GM21390 (cell line): ENCODE data around the gene STX1A.
"Not testable (repeated sequence)": the region's sequence is repeated elsewhere in the genome, so short reads cannot be mapped to it uniquely, and the experiment has no call there.

ENCODE experiments used
- ATAC-seq: cut with Tn5 transposase; IDR thresholded peaks from one replicate; pipeline ENCODE4 v1.9.1; 2021; ENCODE audit not compliant: unreplicated experiment

The STX1A gene

GRCh38 chr7:73683788-73684693 is 35.4 kb downstream of the STX1A start:
- ATAC-seq, result peak; percentile 4

- ATAC-seq, result peak; percentile 92
Measured at GRCh38 chr7:73683056-73683787, 36.2 kb downstream of the STX1A start, which contains the start of the genes BUD23 and DNAJC30. Gene BUD23, plus strand, starts transcription at chr7:73683597. Its CDS starts 29 bp downstream, at chr7:73683626. Gene DNAJC30, minus strand, starts transcription at chr7:73683453. Its CDS starts 30 bp downstream, at chr7:73683423.

- ATAC-seq, result peak; percentile 2
Measured at GRCh38 chr7:73682745-73683055, 36.8 kb downstream of the STX1A start.

- no peak for ATAC-seq
Measured at GRCh38 chr7:73681031-73681430, 38.4 kb downstream of the STX1A start.

- ATAC-seq, result no peak
Measured at GRCh38 chr7:73680501-73680900, 39.0 kb downstream of the STX1A start.

- ATAC-seq, result no peak
Measured at GRCh38 chr7:73679709-73680108, 39.8 kb downstream of the STX1A start.

GRCh38 chr7:73678862-73679261 is 40.6 kb downstream of the STX1A start:
- no peak for ATAC-seq

GRCh38 chr7:73676062-73676461 is 43.4 kb downstream of the STX1A start:
- not testable (repeated sequence) for ATAC-seq

GRCh38 chr7:73674468-73675124 is 44.9 kb downstream of the STX1A start:
- no peak for ATAC-seq

- ATAC-seq, result no peak
Measured at GRCh38 chr7:73671857-73672445, 47.5 kb downstream of the STX1A start.

- ATAC-seq, result no peak
Measured at GRCh38 chr7:73671322-73671661, 48.2 kb downstream of the STX1A start.

GRCh38 chr7:73669858-73670385 is 49.5 kb downstream of the STX1A start:
- ATAC-seq, result no peak

- ATAC-seq, result no peak
Measured at GRCh38 chr7:73669288-73669701, 50.2 kb downstream of the STX1A start.

- no peak for ATAC-seq
Measured at GRCh38 chr7:73668886-73669230, 50.6 kb downstream of the STX1A start.

- ATAC-seq, result no peak
Measured at GRCh38 chr7:73668103-73668885, 51.2 kb downstream of the STX1A start.

GRCh38 chr7:73667344-73668102 is 51.9 kb downstream of the STX1A start, which contains the start of gene VPS37D:
Gene VPS37D, plus strand, starts transcription at chr7:73667831. Its CDS starts 128 bp downstream, at chr7:73667959.
- peak; percentile 97 for ATAC-seq

- ATAC-seq, result no peak
Measured at GRCh38 chr7:73663033-73663432, 56.4 kb downstream of the STX1A start.

- not testable (repeated sequence) for ATAC-seq
Measured at GRCh38 chr7:73660594-73660993, 58.9 kb downstream of the STX1A start.

- ATAC-seq, result no peak
Measured at GRCh38 chr7:73659983-73660382, 59.5 kb downstream of the STX1A start.
